Retinal pigment epithelial cell (primary cell): Measurements from ENCODE around the gene ERC2.

Source experiments
- DNase-seq: peaks from one replicate; pipeline ENCODE4 v3.0.0-alpha.2; 2010; ENCODE audit warnings: low read depth
- H3K4me3 ChIP-seq: 2 replicates; pipeline ENCODE4 v1.5.1; 2011; ENCODE audit warnings: mild to moderate bottlenecking, low read length, control low read depth, moderate library complexity
- TF ChIP-seq, protein P1 (sequence below): conservative IDR thresholded peaks from 2 replicates; pipeline ENCODE4 v1.5.1; 2011; ENCODE audit warnings: low read depth, low read length, control low read depth, inconsistent platforms

ERC2 gene

DNA sequence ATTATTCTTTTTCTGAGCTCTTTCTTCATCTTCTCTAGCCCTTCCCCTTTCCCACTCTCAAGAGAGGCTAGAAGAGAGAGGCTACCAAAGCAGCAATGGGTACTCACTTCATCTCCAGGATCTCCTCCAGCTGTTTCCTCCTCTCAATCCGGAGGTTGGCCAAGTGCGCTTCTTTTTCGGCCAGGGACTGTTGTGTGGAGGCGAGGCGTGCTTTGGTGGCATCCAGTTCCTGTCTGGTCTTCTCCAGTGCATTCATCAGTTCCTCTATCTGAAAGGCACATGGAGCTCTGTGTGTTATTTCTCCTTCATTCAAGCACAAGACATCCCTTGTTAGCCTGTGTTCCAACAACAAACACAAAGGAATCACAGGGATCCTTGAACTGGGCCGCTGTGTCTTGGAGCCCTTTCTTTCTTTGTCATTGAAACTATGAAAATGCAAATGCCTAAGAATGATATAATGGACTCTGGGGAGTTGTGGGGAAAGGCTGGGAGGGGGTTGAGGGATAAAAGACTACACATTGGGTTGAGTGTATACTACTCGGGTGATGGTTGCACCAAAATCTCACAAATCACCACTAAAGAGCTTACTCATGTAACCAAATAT, 579.9 kb downstream of the ERC2 start:
- DNase-seq: no peak
- no peak overlapping the region for H3K4me3 ChIP-seq
- TF ChIP-seq, protein P1, sequence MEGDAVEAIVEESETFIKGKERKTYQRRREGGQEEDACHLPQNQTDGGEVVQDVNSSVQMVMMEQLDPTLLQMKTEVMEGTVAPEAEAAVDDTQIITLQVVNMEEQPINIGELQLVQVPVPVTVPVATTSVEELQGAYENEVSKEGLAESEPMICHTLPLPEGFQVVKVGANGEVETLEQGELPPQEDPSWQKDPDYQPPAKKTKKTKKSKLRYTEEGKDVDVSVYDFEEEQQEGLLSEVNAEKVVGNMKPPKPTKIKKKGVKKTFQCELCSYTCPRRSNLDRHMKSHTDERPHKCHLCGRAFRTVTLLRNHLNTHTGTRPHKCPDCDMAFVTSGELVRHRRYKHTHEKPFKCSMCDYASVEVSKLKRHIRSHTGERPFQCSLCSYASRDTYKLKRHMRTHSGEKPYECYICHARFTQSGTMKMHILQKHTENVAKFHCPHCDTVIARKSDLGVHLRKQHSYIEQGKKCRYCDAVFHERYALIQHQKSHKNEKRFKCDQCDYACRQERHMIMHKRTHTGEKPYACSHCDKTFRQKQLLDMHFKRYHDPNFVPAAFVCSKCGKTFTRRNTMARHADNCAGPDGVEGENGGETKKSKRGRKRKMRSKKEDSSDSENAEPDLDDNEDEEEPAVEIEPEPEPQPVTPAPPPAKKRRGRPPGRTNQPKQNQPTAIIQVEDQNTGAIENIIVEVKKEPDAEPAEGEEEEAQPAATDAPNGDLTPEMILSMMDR: no peak

DNA sequence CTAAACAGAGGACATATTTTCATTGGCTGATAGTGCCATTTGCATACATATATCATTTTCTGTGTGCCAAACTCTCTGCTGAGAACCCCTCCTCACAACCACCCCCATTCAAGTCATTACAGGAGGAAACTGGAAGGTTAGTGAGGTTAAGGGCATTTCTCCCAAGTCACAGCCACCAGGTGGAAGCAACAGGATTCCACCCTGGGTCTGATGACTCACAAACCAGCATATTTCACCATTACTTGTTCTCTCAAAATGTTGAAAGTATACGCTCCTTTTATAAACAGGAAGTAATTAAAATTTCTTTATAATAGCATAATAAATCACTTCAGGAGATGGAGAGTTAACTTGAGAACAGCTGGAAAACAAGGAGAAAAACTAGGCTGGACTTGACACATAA, 582.5 kb downstream of the ERC2 start:
- TF ChIP-seq, protein P1: peak; percentile 36
- DNase-seq: no peak
- H3K4me3 ChIP-seq: no peak overlapping the region

DNA sequence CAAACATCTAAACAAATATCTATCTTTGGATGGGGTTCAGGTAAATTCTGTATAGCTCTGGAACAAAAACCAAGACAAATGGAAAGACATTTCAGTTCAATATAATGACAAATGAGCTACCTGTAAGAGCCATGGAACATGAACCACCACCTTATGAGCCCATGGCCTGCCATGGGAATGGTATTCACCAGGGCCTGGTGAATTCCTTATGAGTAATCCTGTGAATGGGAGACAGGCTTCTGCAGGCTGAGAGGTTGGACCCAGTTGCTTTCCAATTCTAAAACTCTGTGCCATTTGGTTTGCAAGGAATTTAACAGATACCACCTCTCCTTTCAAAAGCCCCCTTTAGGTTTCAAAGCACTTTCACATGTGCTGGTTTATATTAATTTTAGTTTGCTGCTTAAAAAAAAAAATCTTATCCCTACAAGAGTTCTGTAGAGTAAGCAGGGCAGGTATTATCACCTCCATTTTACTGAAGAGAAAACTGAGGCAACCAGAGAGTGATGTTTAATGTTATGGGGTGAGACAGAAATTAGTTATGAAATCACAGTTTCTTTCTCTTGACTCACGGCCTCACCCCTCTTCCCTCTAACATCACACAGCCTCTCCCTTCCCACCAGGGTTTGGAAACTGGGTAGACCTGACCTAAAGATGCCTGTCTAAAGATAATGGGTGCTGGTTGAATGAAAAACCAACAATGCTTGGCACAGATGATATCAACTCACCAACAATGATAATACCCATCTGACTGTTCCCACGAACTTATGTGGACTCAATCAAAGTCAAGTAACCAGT, 583.6 kb downstream of the ERC2 start:
- no peak overlapping the region for H3K4me3 ChIP-seq
- no peak for DNase-seq
- TF ChIP-seq, protein P1: no peak

DNA sequence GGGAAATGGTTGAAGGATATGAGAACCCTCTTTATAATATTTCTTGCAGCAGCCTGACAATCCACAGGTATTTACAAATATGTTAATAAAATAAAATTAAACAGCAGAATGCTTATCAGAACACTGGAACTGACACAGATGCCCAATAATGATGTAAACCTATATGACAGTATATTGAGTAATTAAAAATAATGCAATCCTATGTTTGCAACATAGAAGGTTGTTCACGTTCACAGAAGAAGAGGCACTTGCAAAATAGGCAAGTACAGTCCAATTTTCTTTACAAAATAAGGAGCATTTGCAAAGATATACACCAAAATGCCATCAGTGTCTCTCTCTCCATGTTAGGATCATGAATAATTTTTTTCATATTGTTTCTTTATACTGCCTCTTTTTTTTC, 584.2 kb downstream of the ERC2 start:
- H3K4me3 ChIP-seq: no peak overlapping the region
- DNase-seq: no peak
- TF ChIP-seq, protein P1: no peak

DNA sequence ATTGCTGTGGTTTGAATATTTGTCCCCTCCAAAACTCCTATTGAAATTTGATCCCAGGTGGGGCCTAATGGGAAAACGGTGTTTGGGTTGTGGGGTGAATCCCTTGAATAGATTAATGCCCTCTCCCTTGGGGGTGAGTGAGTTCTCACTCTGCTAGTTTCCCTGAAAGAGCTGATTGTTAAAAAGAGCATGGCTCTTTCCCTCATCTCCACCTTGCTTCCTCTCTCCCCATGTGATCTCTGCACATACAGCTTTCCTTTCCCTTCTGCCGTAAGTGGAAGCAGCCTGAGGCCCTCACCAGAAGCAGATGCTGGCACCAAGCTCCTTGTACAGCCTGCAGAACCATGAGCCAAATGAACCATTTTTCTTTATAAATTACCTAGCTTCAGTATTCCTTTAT, 586.3 kb downstream of the ERC2 start:
- DNase-seq: no peak
- TF ChIP-seq, protein P1: no peak
- no peak overlapping the region for H3K4me3 ChIP-seq

DNA sequence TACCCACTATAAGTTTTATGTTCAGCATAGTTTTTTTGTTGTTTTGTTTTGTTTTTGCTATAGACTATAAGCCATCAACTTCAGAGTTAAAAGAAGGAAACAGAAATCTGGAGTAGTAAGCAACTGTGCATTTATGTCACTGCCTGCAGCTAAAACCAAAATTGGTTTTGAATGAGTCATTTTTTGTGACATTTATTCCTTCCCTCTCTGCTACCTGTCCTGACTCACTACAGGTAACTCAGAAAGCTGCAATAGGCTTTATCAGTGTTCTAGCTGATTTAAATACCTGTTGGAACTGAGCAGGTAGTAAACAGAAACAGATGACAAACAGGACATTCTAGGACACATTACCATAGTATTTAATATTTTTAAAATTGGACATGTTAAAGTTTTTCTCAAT, 587.9 kb downstream of the ERC2 start:
- H3K4me3 ChIP-seq: no peak overlapping the region
- no peak for DNase-seq
- TF ChIP-seq, protein P1: no peak

DNA sequence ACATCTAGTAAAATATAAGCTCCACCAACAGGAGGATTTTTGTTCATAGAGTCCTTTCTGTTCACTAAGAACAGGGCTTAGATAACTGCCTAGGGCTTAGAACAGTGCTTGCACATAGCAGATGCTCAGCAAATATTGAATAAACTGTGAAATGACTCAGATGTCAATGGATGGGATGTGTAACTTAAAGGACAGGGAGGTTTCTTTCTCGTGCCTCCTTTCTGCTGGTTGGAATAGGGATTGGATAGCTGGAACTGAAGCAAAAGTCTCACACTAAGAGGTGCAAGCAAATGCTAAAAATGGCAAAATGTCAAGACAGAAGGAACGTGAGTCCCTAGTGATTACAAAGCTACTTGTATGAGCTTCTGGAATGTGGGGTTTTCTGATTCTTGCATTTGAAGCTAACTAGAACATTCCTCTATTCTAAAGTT, 588.4 kb downstream of the ERC2 start:
- no peak for DNase-seq
- no peak overlapping the region for H3K4me3 ChIP-seq
- TF ChIP-seq, protein P1: no peak
